Glomerular visceral epithelial cell (primary cell): Measurements from ENCODE around the gene SCN10A.

Source experiments
- DNase-seq: peaks from one replicate; pipeline ENCODE4 v3.0.0-alpha.2; 2016; ENCODE audit errors: extremely low spot score

Gene SCN10A

GRCh38 chr3:38773528-38773927 is 42.5 kb downstream of the SCN10A start:
- no peak for DNase-seq

GRCh38 chr3:38763569-38763968 is 52.4 kb downstream of the SCN10A start:
- no peak for DNase-seq

GRCh38 chr3:38758557-38758956 is 57.5 kb downstream of the SCN10A start:
- no peak for DNase-seq

- DNase-seq = no peak
Measured at GRCh38 chr3:38757721-38758120, 58.3 kb downstream of the SCN10A start.

- DNase-seq = no peak
Measured at GRCh38 chr3:38756892-38757291, 59.1 kb downstream of the SCN10A start.

GRCh38 chr3:38755130-38755529 is 60.9 kb downstream of the SCN10A start:
- no peak for DNase-seq

GRCh38 chr3:38746641-38747040 is 69.4 kb downstream of the SCN10A start:
- DNase-seq = no peak

- DNase-seq = no peak
Measured at GRCh38 chr3:38743043-38743442, 73.0 kb downstream of the SCN10A start.

- DNase-seq = no peak
Measured at GRCh38 chr3:38742550-38742949, 73.5 kb downstream of the SCN10A start.

GRCh38 chr3:38740537-38740936 is 75.5 kb downstream of the SCN10A start:
- no peak for DNase-seq

GRCh38 chr3:38739931-38740330 is 76.1 kb downstream of the SCN10A start:
- DNase-seq = no peak

- DNase-seq = no peak
Measured at GRCh38 chr3:38739396-38739689, 76.7 kb downstream of the SCN10A start.

- DNase-seq = peak; percentile 45
Measured at GRCh38 chr3:38738630-38739395, 77.2 kb downstream of the SCN10A start.

- no peak for DNase-seq
Measured at GRCh38 chr3:38731522-38731921, 84.5 kb downstream of the SCN10A start.

GRCh38 chr3:38730281-38730680 is 85.7 kb downstream of the SCN10A start:
- DNase-seq = no peak

- DNase-seq = no peak
Measured at GRCh38 chr3:38728008-38728407, 88.0 kb downstream of the SCN10A start.

GRCh38 chr3:38726751-38727150 is 89.3 kb downstream of the SCN10A start:
- DNase-seq = no peak

- no peak for DNase-seq
Measured at GRCh38 chr3:38725726-38726419, 90.1 kb downstream of the SCN10A start.

GRCh38 chr3:38724392-38724736 is 91.7 kb downstream of the SCN10A start:
- no peak for DNase-seq

GRCh38 chr3:38723569-38724391 is 92.2 kb downstream of the SCN10A start:
- no peak for DNase-seq

- no peak for DNase-seq
Measured at GRCh38 chr3:38722781-38723568, 93.0 kb downstream of the SCN10A start.

GRCh38 chr3:38721207-38721772 is 94.7 kb downstream of the SCN10A start:
- no peak for DNase-seq
